Esophagus squamous epithelium (tissue), 5 donors: ENCODE measurements around the gene GRID2. TPM values are rescaled to one million over a fixed set of nuclear protein-coding genes. Genes with fewer than 3 reads are reported as not detected.

Experiments used
- DNase-seq: peaks from one replicate; lab custom pipeline; 2025; lab: John Stamatoyannopoulos, UW
- H3K27ac ChIP-seq, 4 donors: fragments of 200-600 bp; sonication (generic); one replicate each; pipeline ENCODE4 v1.5.1; 2016 to 2019; ENCODE audit warnings: mild to moderate bottlenecking in 1 of 4
- H3K27me3 ChIP-seq, 4 donors: fragments of 200-600 bp; sonication (generic); 1 replicate in 3 of 4; 2 replicates in 1 of 4; pipeline versions ENCODE4 v1.5.1 to v1.6.0; 2017 to 2021; ENCODE audit warnings: antibody characterized with exemption in 1 of 4
- H3K36me3 ChIP-seq, 3 donors: fragments of 200-600 bp; sonication (generic); one replicate each; pipeline ENCODE4 v1.5.1; 2016 to 2019
- H3K4me1 ChIP-seq, 3 donors: fragments of 200-600 bp; sonication (generic); one replicate each; pipeline ENCODE4 v1.5.1; 2017 to 2019
- H3K4me3 ChIP-seq, 4 donors: fragments of 200-600 bp; sonication (generic); 1 replicate in 3 of 4; 2 replicates in 1 of 4; pipeline ENCODE4 v1.5.1; 2016 to 2019; ENCODE audit warnings: mild to moderate bottlenecking in 2 of 4, moderate library complexity in 1 of 4
- H3K9me3 ChIP-seq, 3 donors: fragments of 200-600 bp; sonication (generic); one replicate each; pipeline ENCODE4 v1.5.1; 2016 to 2019
- POLR2A ChIP-seq, 4 donors: fragments of 450-650 bp; IDR thresholded peaks; one replicate each; pipeline ENCODE4 v1.6.1; 2017; ENCODE audit warnings: antibody characterized with exemption in 4 of 4, mild to moderate bottlenecking in 4 of 4, moderate library complexity in 3 of 4
- WGBS, 2 donors: methylation state at CpG; one replicate each; pipeline ENCODE4 v1.1.5; 2018; 5-methylcytosine and 5-hydroxymethylcytosine counted together
- intact Hi-C: fragments of 100-400 bp; cut with DNase I; formaldehyde crosslinking; loops from one replicate; pipeline ENCODE4 v1.15.0; 2022
- total RNA-seq, 4 donors: library from RNA; depleted of rRNA; stranded (reverse); fragments of >200 nt; gene quantifications; one replicate each; pipeline ENCODE4 v1.1.0, GENCODE V29; 2016
- TF ChIP-seq, protein P1 (sequence below), 6 experiments: fragments of 450-650 bp in 4 of 6; fragments of 200-600 bp in 2 of 6; sonication (generic) in 2 of 6; IDR thresholded peaks; one replicate each; pipeline ENCODE4 v1.5.1; 2016 to 2019; ENCODE audit warnings: antibody characterized with exemption in 6 of 6, mild to moderate bottlenecking in 4 of 6, moderate library complexity in 4 of 6
- donor health status: DM: yes; HTN: yes; CAD: no.

Gene GRID2
- total RNA-seq, 4 donors from 2014 or later, result not detected

DNA sequence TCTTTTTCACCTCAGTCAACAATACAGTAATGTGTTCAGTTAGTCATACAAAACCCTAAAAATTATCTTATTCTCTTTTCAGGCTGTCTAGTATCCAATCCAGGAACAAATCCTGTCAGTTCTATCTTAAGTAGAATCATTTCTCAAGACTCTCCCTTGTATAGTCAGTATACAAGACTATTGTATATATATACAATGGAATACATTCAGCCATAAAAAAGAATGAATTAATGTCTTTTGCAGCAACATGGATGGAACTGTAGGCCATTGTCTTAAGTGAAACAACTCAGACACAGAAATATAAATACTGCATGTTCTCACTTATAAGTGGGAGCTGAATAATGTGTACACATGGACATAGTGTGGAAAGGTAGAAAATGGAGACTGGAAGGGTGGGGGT lies 1023.6 kb downstream of the GRID2 start:
- intact Hi-C loops, result no loop called here
- TF ChIP-seq, protein P1, sequence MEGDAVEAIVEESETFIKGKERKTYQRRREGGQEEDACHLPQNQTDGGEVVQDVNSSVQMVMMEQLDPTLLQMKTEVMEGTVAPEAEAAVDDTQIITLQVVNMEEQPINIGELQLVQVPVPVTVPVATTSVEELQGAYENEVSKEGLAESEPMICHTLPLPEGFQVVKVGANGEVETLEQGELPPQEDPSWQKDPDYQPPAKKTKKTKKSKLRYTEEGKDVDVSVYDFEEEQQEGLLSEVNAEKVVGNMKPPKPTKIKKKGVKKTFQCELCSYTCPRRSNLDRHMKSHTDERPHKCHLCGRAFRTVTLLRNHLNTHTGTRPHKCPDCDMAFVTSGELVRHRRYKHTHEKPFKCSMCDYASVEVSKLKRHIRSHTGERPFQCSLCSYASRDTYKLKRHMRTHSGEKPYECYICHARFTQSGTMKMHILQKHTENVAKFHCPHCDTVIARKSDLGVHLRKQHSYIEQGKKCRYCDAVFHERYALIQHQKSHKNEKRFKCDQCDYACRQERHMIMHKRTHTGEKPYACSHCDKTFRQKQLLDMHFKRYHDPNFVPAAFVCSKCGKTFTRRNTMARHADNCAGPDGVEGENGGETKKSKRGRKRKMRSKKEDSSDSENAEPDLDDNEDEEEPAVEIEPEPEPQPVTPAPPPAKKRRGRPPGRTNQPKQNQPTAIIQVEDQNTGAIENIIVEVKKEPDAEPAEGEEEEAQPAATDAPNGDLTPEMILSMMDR (IDR thresholded peaks at IDR 0.05), result no peak
- no peak for TF ChIP-seq POLR2A (IDR thresholded peaks at IDR 0.05)
- H3K4me1 ChIP-seq, result no peaks in the 10 kb centered on the region
- no peaks in the 10 kb centered on the region for H3K36me3 ChIP-seq
- H3K9me3 ChIP-seq, result peaks cover 0 to 5% (median 0%) of the 10 kb centered on the region in 3 donors
- H3K27ac ChIP-seq, result no peak overlapping the region
- no peaks in the 10 kb centered on the region for H3K27me3 ChIP-seq
- DNase-seq, result no peak
- H3K4me3 ChIP-seq, result no peak overlapping the region

DNA sequence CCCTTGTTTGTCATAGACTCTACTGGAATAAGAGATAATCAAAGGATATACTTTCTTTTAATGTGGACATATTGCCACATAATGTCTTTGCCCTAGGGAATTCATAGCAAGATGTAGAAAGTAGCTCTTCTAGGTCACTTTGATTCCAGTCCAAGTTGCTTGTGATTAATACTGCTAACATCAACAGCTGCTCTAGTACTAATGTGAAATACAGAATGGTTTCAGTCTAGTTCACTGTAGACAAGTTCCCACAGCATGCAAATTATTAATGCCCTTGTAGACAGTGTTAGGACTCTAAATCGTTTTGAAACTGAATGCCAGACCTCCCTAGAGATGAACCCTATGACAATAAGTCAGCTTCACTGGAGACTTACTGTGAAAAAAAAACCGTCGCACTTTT lies 1030.2 kb downstream of the GRID2 start:
- intact Hi-C loops, result no loop called here
- Histone ChIP-seq H3K9me3 (no peaks in the 10 kb centered on the region), H3K36me3 (no peaks in the 10 kb centered on the region), H3K27ac (no peak overlapping the region), H3K4me1 (no peaks in the 10 kb centered on the region), H3K4me3 (no peak overlapping the region), H3K27me3 (no peaks in the 10 kb centered on the region)
- no peak for DNase-seq
- WGBS, 2 donors, result 66 to 74% methylated on average over 3 of the region's 3 CpGs
- no peak for TF ChIP-seq POLR2A (IDR thresholded peaks at IDR 0.05)
- TF ChIP-seq, protein P1 (IDR thresholded peaks at IDR 0.05), result no peak

DNA sequence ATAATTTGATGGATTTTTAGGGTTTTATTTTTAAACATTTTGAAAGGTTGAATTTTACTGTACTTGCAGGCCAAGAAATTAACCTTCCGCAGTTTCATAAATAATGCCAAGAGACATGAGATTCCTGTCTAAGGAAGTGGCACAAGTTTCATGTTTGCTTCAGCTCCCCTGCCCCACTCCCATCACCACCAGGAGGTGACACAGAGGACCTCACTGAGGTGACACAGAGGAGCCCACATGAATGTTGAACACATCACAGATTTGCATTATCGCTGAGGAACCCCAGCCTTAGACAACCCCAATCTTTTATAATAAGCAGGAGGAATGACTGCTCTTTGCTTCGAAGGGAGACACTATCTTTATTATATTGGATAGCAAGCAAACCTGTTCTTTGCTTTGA lies 1033.4 kb downstream of the GRID2 start:
- TF ChIP-seq, protein P1 (IDR thresholded peaks at IDR 0.05), result no peak
- no peak for TF ChIP-seq POLR2A (IDR thresholded peaks at IDR 0.05)
- Histone ChIP-seq H3K4me3 (no peak overlapping the region), H3K4me1 (no peaks in the 10 kb centered on the region), H3K36me3 (no peaks in the 10 kb centered on the region), H3K9me3 (no peaks in the 10 kb centered on the region), H3K27ac (no peak overlapping the region), H3K27me3 (no peaks in the 10 kb centered on the region)
- intact Hi-C loops, result no loop called here
- WGBS, 2 donors, result 81 to 93% methylated on average over 2 to 3 of the region's 3 CpGs
- no peak for DNase-seq

DNA sequence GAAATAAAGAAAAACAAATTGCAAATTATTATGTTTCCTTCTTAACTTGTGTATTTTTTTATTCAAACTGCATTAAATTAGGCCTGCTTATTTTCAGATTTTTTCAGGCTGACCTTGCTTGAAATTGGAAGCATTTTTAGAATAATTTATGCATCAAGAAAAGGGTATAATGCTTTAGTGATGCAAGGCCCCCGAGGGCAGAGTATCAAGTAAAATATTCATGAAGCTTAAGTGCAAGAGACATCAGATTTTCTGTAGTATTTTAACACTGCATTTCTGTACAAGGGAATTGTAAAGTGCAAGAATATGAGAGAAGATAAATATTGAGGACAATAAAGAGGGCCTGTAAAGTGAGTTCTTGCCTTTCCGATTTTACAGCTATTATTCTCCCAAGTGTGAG lies 1039.0 kb downstream of the GRID2 start:
- Histone ChIP-seq H3K4me3 (no peak overlapping the region), H3K36me3 (no peaks in the 10 kb centered on the region), H3K4me1 (no peaks in the 10 kb centered on the region), H3K27me3 (no peaks in the 10 kb centered on the region), H3K9me3 (no peaks in the 10 kb centered on the region), H3K27ac (no peak overlapping the region)
- 61 to 76% methylated on average over 2 of the region's 2 CpGs for WGBS, 2 donors
- intact Hi-C loops, result no loop called here
- DNase-seq, result no peak
- TF ChIP-seq, protein P1 (IDR thresholded peaks at IDR 0.05), result no peak
- TF ChIP-seq POLR2A (IDR thresholded peaks at IDR 0.05), result no peak

DNA sequence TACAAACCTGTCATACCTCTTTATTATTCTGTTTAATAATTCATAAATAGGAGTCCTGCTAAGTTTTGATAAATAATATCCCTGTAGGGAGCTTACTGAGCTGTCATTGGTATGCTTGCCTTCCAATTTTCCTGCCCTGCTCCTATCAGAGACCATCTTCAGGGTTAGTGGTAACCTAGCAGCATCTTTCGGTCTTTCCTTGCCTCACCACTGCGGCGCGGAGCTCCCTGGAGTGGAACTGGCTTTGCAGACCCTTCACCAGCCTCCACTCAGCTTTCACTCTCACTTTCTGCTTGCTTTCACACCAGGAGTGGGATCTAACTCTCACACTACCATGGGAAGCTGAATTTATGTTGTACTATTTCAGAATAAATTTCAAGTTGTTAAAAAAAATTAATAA lies 1043.1 kb downstream of the GRID2 start:
- Histone ChIP-seq H3K4me3 (no peak overlapping the region), H3K4me1 (no peaks in the 10 kb centered on the region), H3K27ac (no peak overlapping the region), H3K36me3 (no peaks in the 10 kb centered on the region), H3K27me3 (no peaks in the 10 kb centered on the region), H3K9me3 (no peaks in the 10 kb centered on the region)
- intact Hi-C loops, result no loop called here
- 97 to 100% methylated on average over 4 of the region's 4 CpGs for WGBS, 2 donors
- DNase-seq, result no peak
- TF ChIP-seq POLR2A (IDR thresholded peaks at IDR 0.05), result no peak
- TF ChIP-seq, protein P1 (IDR thresholded peaks at IDR 0.05), result no peak
